D721Med (cell line): ENCODE results near the gene PSORS1C2.

Experiments used
- DNase-seq: peaks from one replicate; pipeline ENCODE4 v3.0.0; 2011; ENCODE audit warnings: low spot score; ENCODE audit not compliant: insufficient read length
- FAIRE-seq: peaks from 2 replicates; lab custom pipeline; 2011; peaks lifted over from hg19 to GRCh38; lab: Jason Lieb, UNC
- TF ChIP-seq, protein P1 (sequence below): IDR thresholded peaks from 2 replicates; pipeline ENCODE4 v1.5.1; 2012; ENCODE audit warnings: mild to moderate bottlenecking, control low read depth; ENCODE audit not compliant: insufficient read depth; ENCODE audit errors: missing control alignments

The PSORS1C2 gene

DNA sequence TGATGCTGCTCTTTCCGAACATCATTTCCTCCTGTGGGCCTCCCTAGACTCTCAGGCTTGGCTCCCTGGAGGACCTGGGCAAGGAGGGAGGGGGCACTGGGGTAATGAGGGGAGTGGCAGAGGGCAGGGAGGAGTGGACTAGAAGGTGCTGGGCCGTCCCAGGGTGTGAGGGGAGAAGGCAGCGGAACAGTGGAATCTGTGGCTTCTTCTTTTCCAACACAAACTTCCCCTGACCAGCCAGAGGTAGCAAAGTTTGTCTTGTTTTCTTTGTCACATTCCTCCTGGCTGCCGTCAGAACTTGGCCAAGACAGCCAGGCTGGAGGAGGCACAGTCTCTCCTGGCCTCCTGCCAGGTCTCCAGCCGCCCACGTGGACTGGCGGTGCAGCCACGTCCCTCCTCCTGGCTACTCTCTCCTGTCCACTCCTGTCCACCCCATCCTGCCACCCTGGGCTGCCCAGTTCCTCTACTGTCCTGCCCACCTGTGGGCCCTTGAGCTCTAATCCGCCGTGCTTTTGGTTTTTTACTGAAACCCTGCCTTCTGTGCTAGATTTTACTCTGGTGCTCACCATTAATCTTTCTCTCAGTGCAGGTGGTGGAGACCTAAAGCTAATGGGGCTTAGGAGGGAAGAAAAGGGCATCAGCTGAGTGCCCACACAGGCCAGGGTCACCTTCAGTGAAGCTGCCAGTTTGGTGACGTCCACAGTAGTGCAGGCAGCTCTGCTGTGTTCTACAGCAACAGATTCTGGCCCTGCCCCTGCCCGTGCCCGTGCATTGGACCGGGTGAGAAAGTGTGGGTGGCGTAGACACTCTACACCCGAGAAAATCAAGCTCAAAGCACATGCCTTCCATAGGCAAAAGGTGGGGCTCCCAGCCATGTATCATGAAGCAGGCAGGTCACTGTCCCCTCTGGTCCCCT, 15.8 kb downstream of the PSORS1C2 start:
- TF ChIP-seq, protein P1, sequence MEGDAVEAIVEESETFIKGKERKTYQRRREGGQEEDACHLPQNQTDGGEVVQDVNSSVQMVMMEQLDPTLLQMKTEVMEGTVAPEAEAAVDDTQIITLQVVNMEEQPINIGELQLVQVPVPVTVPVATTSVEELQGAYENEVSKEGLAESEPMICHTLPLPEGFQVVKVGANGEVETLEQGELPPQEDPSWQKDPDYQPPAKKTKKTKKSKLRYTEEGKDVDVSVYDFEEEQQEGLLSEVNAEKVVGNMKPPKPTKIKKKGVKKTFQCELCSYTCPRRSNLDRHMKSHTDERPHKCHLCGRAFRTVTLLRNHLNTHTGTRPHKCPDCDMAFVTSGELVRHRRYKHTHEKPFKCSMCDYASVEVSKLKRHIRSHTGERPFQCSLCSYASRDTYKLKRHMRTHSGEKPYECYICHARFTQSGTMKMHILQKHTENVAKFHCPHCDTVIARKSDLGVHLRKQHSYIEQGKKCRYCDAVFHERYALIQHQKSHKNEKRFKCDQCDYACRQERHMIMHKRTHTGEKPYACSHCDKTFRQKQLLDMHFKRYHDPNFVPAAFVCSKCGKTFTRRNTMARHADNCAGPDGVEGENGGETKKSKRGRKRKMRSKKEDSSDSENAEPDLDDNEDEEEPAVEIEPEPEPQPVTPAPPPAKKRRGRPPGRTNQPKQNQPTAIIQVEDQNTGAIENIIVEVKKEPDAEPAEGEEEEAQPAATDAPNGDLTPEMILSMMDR = no peak
- no peak for DNase-seq
- FAIRE-seq = no peak

DNA sequence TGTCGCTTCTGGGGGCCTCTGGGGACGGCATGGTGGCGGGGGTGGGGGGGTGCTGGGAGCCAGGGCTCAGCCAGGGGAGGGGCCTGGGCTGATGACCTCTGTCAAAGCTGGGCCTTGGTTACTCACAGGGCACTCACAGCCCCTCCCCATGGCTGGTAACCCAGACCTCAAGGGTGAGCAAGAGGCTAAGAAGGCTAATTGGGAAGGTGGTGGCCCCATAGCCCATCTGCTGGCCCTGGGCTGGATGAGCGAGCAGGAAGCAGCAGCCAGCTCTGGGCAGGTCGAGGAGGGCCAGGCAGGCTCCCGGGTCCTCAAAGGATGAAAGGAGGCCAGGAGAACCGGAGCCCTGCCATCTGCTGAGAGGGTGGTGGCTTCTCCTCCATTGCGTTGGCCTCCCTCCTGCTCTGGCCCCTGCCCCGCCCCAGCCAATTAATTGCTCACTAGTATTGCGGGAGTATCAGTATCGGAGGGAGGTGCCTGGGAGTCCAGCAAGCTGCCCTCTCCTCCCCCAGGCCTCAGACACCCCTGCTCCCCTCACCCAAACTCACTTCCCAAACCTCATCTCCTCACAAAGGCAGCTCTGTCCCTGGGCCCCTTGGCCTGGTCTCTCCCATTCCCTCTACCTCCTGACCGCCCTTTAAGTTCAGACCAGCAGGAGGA, 17.6 kb downstream of the PSORS1C2 start:
- FAIRE-seq (no peak), DNase-seq (no peak)
- TF ChIP-seq, protein P1 = no peak

DNA sequence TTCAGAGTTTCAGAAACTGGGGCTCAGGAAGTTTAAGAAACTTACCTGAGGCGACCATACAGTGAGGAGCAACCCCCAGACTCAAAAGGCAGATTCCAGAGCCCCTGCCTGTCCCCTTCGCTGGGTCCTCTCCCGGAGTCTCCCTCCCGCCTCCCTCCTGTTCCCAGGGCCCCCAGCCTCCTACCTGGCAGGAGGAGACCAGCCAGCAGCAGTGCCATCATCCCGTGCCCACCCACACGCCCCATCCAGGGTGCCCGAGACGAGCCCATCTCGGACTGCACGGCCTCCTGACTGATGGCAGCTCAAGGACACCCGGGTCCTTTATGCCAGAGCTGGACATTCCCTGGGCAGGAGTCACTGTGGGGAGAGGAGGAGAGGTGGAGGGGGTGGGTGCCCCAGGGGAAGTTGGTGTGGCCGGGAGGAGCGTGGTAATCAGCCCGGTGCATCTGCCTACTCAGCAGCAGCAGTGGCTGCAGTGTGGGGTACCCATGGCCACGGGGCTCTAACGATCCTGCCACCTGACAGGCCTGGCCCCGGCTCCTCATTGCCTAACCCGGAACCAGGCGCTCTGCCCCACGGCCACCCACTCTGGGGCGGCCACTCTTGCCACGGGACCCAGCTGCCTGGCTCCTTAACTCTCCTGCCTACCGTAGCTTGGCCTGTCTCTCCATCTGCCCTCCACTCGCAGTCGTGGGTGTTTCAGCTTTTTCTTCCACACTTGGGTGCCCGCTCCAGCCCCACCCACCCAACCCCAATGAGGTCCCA, 18.5 kb downstream of the PSORS1C2 start, which contains the start of gene CDSN:
TSS of gene CDSN (minus strand) at position 296 of the 765 bp plus-strand sequence. CDS start at position 269, 27 bp downstream.
- no peak for FAIRE-seq

DNA sequence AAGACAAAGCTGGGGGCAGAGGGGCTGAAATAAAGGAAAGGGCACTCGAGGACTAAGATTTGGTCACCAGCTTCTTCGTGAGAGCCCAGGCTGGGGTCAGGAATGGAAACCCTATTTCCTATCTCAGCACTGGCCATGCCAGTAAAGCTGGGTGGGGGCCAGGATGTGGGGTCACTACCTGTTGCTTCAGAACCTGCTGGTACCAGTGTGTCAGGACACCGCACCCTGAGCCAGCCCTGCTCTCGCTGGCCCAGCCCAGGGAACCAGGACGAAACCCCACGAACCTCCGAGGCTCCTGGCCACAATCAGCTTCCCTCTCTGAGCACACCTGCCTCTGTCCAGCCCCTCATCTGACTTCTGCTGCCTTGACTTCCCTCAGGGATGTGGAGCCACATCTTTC, 20.7 kb downstream of the PSORS1C2 start:
- DNase-seq = no peak
- TF ChIP-seq, protein P1 = no peak
- no peak for FAIRE-seq

More for the DNA sequence above, 18.5 kb downstream of the PSORS1C2 start, which contains the start of gene CDSN:
- no peak for DNase-seq
- TF ChIP-seq, protein P1 = no peak

DNA sequence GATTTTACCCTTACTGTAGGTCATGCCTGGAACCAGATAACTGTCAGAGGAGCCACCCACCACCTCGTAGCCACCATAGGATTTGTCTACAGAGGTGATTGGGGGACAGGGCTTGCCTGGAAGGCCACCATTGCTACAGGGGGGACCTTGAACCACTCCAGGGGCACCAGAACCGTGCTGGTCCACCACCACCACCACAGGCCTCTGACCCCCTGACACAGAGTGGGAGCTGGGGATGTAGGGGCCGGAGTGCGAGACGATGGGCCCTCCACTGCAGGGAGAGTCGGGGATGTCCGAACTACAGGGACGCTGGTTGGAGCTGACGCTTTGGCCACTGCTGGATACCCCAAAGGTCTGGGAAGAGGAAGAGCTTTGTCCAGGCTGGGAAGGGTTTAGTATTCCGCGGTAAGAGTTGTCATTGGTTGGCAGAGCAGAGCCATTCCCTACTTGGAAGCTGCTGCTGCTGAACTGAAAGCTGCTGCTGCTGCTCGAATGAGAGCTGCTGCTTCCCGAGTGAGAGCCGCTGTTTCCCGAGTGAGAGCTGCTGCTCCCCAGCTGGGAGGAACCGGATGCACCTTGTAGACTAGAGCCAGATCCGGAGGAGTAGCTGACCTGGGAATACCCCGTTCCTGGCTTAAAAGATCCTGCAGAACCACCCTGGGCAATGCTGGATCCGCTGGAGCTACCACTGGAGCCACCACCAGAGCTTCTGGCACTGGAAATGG, 22.0 kb downstream of the PSORS1C2 start:
- FAIRE-seq = no peak
- no peak for DNase-seq

More for the DNA sequence above, 22.0 kb downstream of the PSORS1C2 start:
- TF ChIP-seq, protein P1 = no peak
